Loucy (cell line): Measurements from ENCODE around the gene C1QL2.

ENCODE experiments used
- H2AFZ ChIP-seq: fragments of 200-600 bp; sonication (generic); 2 replicates; pipeline ENCODE4 v1.6.0; 2016; ENCODE audit warnings: antibody characterized with exemption, mild to moderate bottlenecking, low read length, moderate library complexity
- H3F3A ChIP-seq: fragments of 200-600 bp; 2 replicates; pipeline ENCODE4 v1.6.0; 2016; ENCODE audit warnings: antibody characterized with exemption, low read depth, mild to moderate bottlenecking
- H3K27me3 ChIP-seq: fragments of 200-600 bp; sonication (generic); 2 replicates; pipeline ENCODE4 v1.6.1; 2014; ENCODE audit warnings: low read length, mild to moderate bottlenecking; ENCODE audit not compliant: insufficient read depth, poor library complexity, severe bottlenecking
- H3K36me3 ChIP-seq: fragments of 200-600 bp; sonication (generic); 2 replicates; pipeline ENCODE4 v1.6.1; 2016; ENCODE audit warnings: low read length; ENCODE audit not compliant: insufficient read depth
- H3K4me1 ChIP-seq: fragments of 200-600 bp; sonication (generic); 2 replicates; pipeline ENCODE4 v1.5.1; 2014; ENCODE audit warnings: low read length, mild to moderate bottlenecking; ENCODE audit not compliant: insufficient read depth, poor library complexity, severe bottlenecking
- H3K4me2 ChIP-seq: fragments of 200-600 bp; sonication (generic); 2 replicates; pipeline ENCODE4 v1.6.0; 2014; ENCODE audit warnings: antibody characterized with exemption, low read length, low read depth, mild to moderate bottlenecking; ENCODE audit not compliant: poor library complexity, severe bottlenecking
- H3K4me3 ChIP-seq: fragments of 200-600 bp; sonication (generic); 2 replicates; pipeline ENCODE4 v1.5.1; 2014; ENCODE audit warnings: low read length, mild to moderate bottlenecking, mixed read lengths; ENCODE audit not compliant: poor library complexity, severe bottlenecking
- H3K79me2 ChIP-seq: fragments of 200-600 bp; sonication (generic); 2 replicates; pipeline ENCODE4 v1.6.1; 2014; ENCODE audit warnings: low read length; ENCODE audit not compliant: insufficient read depth
- H3K9ac ChIP-seq: fragments of 200-600 bp; sonication (generic); 2 replicates; pipeline ENCODE4 v1.6.0; 2014; ENCODE audit warnings: mild to moderate bottlenecking, low read depth, low read length, moderate library complexity; ENCODE audit not compliant: poor library complexity, severe bottlenecking
- H3K9me2 ChIP-seq: fragments of 200-600 bp; sonication (generic); replicated peaks from 2 replicates; pipeline ENCODE4 v1.6.1; 2016; ENCODE audit warnings: low read depth, low read length, mixed read lengths
- H3K9me3 ChIP-seq: fragments of 200-600 bp; sonication (generic); 2 replicates; pipeline ENCODE4 v1.6.1; 2014; ENCODE audit warnings: mild to moderate bottlenecking, antibody characterized with exemption, low read length, low read depth; ENCODE audit not compliant: insufficient read depth
- H4K20me1 ChIP-seq: fragments of 200-600 bp; sonication (generic); 2 replicates; pipeline ENCODE4 v1.6.0; 2014; ENCODE audit warnings: antibody characterized with exemption, low read length, mild to moderate bottlenecking; ENCODE audit not compliant: insufficient read depth, poor library complexity, severe bottlenecking
- CTCF ChIP-seq: fragments of 200-600 bp; sonication (generic); conservative IDR thresholded peaks from 2 replicates; pipeline ENCODE4 v1.5.1; 2014; ENCODE audit warnings: mild to moderate bottlenecking, antibody characterized with exemption, low read length
- EZH2phosphoT487 ChIP-seq: fragments of 200-600 bp; IDR thresholded peaks from 2 replicates; pipeline ENCODE4 v1.6.1; 2018; ENCODE audit warnings: antibody characterized with exemption, mild to moderate bottlenecking, moderate library complexity, borderline replicate concordance

C1QL2 gene

GRCh38 chr2:119201815-119202214 is 43.3 kb upstream of the C1QL2 start:
- Histone ChIP-seq H3K4me3 (no peak overlapping the region), H3K27me3 (no peaks in the 10 kb centered on the region), H3K4me1 (no peaks in the 10 kb centered on the region), H3K79me2 (no peaks in the 10 kb centered on the region), H4K20me1 (no peaks in the 10 kb centered on the region), H3K9me3 (no peaks in the 10 kb centered on the region), H3K4me2 (no peak overlapping the region), H2AFZ (no peak overlapping the region), H3K9ac (no peak overlapping the region), H3K9me2 (no peaks in the 10 kb centered on the region), H3F3A (no peaks in the 10 kb centered on the region), H3K36me3 (no peaks in the 10 kb centered on the region)
- no peak for TF ChIP-seq CTCF
- TF ChIP-seq EZH2phosphoT487, result no peak

- no peaks in the 10 kb centered on the region for H3K9me2 ChIP-seq
- H3K79me2 ChIP-seq, result no peaks in the 10 kb centered on the region
- no peak overlapping the region for H3K9ac ChIP-seq
- no peaks in the 10 kb centered on the region for H3F3A ChIP-seq
- TF ChIP-seq CTCF (no peak), EZH2phosphoT487 (no peak)
- H3K4me3 ChIP-seq, result no peak overlapping the region
- no peaks in the 10 kb centered on the region for H3K27me3 ChIP-seq
- H3K4me1 ChIP-seq, result no peaks in the 10 kb centered on the region
- no peak overlapping the region for H2AFZ ChIP-seq
- no peak overlapping the region for H3K4me2 ChIP-seq
- no peaks in the 10 kb centered on the region for H3K36me3 ChIP-seq
- no peaks in the 10 kb centered on the region for H4K20me1 ChIP-seq
- no peaks in the 10 kb centered on the region for H3K9me3 ChIP-seq
These were observed 39.8 kb upstream of the C1QL2 start for GRCh38 chr2:119198240-119198840.

- Histone ChIP-seq H3K9me2 (no peaks in the 10 kb centered on the region), H3K9ac (no peak overlapping the region), H4K20me1 (no peaks in the 10 kb centered on the region), H3K79me2 (no peaks in the 10 kb centered on the region), H3K9me3 (no peaks in the 10 kb centered on the region), H3K4me2 (no peak overlapping the region), H3K27me3 (no peaks in the 10 kb centered on the region), H3K36me3 (no peaks in the 10 kb centered on the region), H3K4me3 (no peak overlapping the region), H2AFZ (no peak overlapping the region), H3K4me1 (no peaks in the 10 kb centered on the region), H3F3A (no peaks in the 10 kb centered on the region)
- TF ChIP-seq EZH2phosphoT487 (no peak), CTCF (no peak)
These were observed 39.1 kb upstream of the C1QL2 start for GRCh38 chr2:119197529-119198239.
